ENCODE data around the gene TMEM164.
"Not testable (repeated sequence)": the region's sequence is repeated elsewhere in the genome, so short reads cannot be mapped to it uniquely, and the experiment has no call there.

TMEM164 gene

GRCh38 chrX:110132450-110133114, 129.7 kb downstream of the TMEM164 start:
- no peak for DNase-seq (ENCODE audit: low read depth)

- no peak for DNase-seq (ENCODE audit: low read depth)
Observed at GRCh38 chrX:110133735-110134370, 130.9 kb downstream of the TMEM164 start.

- no peak for DNase-seq (ENCODE audit: low read depth)
Observed at GRCh38 chrX:110135618-110136017, 132.7 kb downstream of the TMEM164 start.

- no peak for DNase-seq (ENCODE audit: low read depth)
Observed at GRCh38 chrX:110136136-110136535, 133.2 kb downstream of the TMEM164 start.

- DNase-seq (ENCODE audit: low read depth): no peak
Observed at GRCh38 chrX:110138557-110138956, 135.6 kb downstream of the TMEM164 start.

- no peak for DNase-seq (ENCODE audit: low read depth)
Observed at GRCh38 chrX:110139172-110139571, 136.3 kb downstream of the TMEM164 start.

GRCh38 chrX:110142096-110142495, 139.2 kb downstream of the TMEM164 start:
- no peak for DNase-seq (ENCODE audit: low read depth)

- no peak for DNase-seq (ENCODE audit: low read depth)
Observed at GRCh38 chrX:110143454-110144210, 140.7 kb downstream of the TMEM164 start.

- no peak for DNase-seq (ENCODE audit: low read depth)
Observed at GRCh38 chrX:110145311-110145710, 142.4 kb downstream of the TMEM164 start.

GRCh38 chrX:110145854-110146253, 142.9 kb downstream of the TMEM164 start:
- no peak for DNase-seq (ENCODE audit: low read depth)

- DNase-seq (ENCODE audit: low read depth): peak; percentile 24
Observed at GRCh38 chrX:110146521-110146920, 143.6 kb downstream of the TMEM164 start.

- no peak for DNase-seq (ENCODE audit: low read depth)
Observed at GRCh38 chrX:110153244-110153643, 150.3 kb downstream of the TMEM164 start.

- no peak for DNase-seq (ENCODE audit: low read depth)
Observed at GRCh38 chrX:110153896-110154295, 151.0 kb downstream of the TMEM164 start.

- DNase-seq (ENCODE audit: low read depth): not testable (repeated sequence)
Observed at GRCh38 chrX:110154328-110154727, 151.4 kb downstream of the TMEM164 start.

GRCh38 chrX:110155759-110156158, 152.8 kb downstream of the TMEM164 start:
- no peak for DNase-seq (ENCODE audit: low read depth)

GRCh38 chrX:110156167-110156754, 153.3 kb downstream of the TMEM164 start:
- no peak for DNase-seq (ENCODE audit: low read depth)

GRCh38 chrX:110157444-110157843, 154.5 kb downstream of the TMEM164 start:
- no peak for DNase-seq (ENCODE audit: low read depth)

- DNase-seq (ENCODE audit: low read depth): no peak
Observed at GRCh38 chrX:110159235-110159634, 156.3 kb downstream of the TMEM164 start.

- no peak for DNase-seq (ENCODE audit: low read depth)
Observed at GRCh38 chrX:110159865-110160264, 157.0 kb downstream of the TMEM164 start.

- DNase-seq (ENCODE audit: low read depth): no peak
Observed at GRCh38 chrX:110161361-110161686, 158.4 kb downstream of the TMEM164 start.

GRCh38 chrX:110162131-110162530, 159.2 kb downstream of the TMEM164 start:
- DNase-seq (ENCODE audit: low read depth): no peak

GRCh38 chrX:110162867-110163266, 160.0 kb downstream of the TMEM164 start:
- no peak for DNase-seq (ENCODE audit: low read depth)

- no peak for DNase-seq (ENCODE audit: low read depth)
Observed at GRCh38 chrX:110163488-110163887, 160.6 kb downstream of the TMEM164 start.
